K562 (cell line): Measurements from ENCODE around the gene HGS. TPM values are rescaled to one million over a fixed set of nuclear protein-coding genes. Genes with fewer than 3 reads are reported as not detected.

Experiments used
- CBFB ChIP-seq: sonication (generic); formaldehyde crosslinking; IDR thresholded peaks from 2 replicates; pipeline ENCODE4 v1.4.0; 2020; ENCODE audit warnings: mild to moderate bottlenecking, missing genetic modification reagents
- DMBX1 ChIP-seq: fragments of 250-450 bp; sonication (Bioruptor Pico); IDR thresholded peaks from 2 replicates; pipeline ENCODE4 v1.8.0; 2022; ENCODE audit warnings: inconsistent platforms, mild to moderate bottlenecking, moderate library complexity, borderline replicate concordance
- DNMT1 ChIP-seq: fragments of 450-650 bp; IDR thresholded peaks from 2 replicates; pipeline ENCODE4 v1.6.1; 2016; ENCODE audit warnings: antibody characterized with exemption, mild to moderate bottlenecking
- E2F3 ChIP-seq: fragments of 250-450 bp; sonication (Bioruptor Pico); IDR thresholded peaks from 2 replicates; pipeline ENCODE4 v1.4.0; 2020; ENCODE audit warnings: mild to moderate bottlenecking
- ILF3 ChIP-seq: fragments of 450-650 bp; IDR thresholded peaks from 2 replicates; pipeline ENCODE4 v1.6.1; 2018; ENCODE audit warnings: antibody characterized with exemption, mild to moderate bottlenecking, moderate library complexity, borderline replicate concordance
- NR2C1 ChIP-seq, 2 experiments: fragments of 450-650 bp; IDR thresholded peaks; 2 replicates each; pipeline ENCODE4 v1.6.1; 2017; ENCODE audit warnings: mild to moderate bottlenecking in 2 of 2, antibody characterized with exemption in 1 of 2, inconsistent platforms in 1 of 2, missing compliant biosample characterization in 1 of 2, missing genetic modification characterization in 1 of 2
- NR2C2 ChIP-seq, 2 experiments: fragments of 200-800 bp in 1 of 2; sonication (Bioruptor generic) in 1 of 2; sonication (generic) in 1 of 2; formaldehyde crosslinking in 1 of 2; IDR thresholded peaks; 2 replicates each; pipeline versions ENCODE4 v1.6.1 to v1.8.0; 2016 to 2022; ENCODE audit warnings: mild to moderate bottlenecking in 1 of 2, missing compliant biosample characterization in 1 of 2, missing genetic modification characterization in 1 of 2, missing genetic modification reagents in 1 of 2
- SRF ChIP-seq, 2 experiments: fragments of 250-450, 450-650 bp in 1 of 2; sonication (Bioruptor Pico) in 1 of 2; sonication (generic) in 1 of 2; formaldehyde crosslinking; IDR thresholded peaks; 2 replicates each; pipeline versions ENCODE4 v1.5.0 to v1.5.1; 2020 to 2022; ENCODE audit warnings: mild to moderate bottlenecking in 1 of 2, missing genetic modification reagents in 1 of 2
- TAF1 ChIP-seq: IDR thresholded peaks from 2 replicates; pipeline ENCODE4 v1.6.1; 2011; ENCODE audit warnings: mild to moderate bottlenecking, low read length, moderate library complexity; ENCODE audit not compliant: insufficient read depth, control insufficient read depth, severe bottlenecking; ENCODE audit errors: extremely low read depth
- TBP ChIP-seq: optimal IDR thresholded peaks from 2 replicates; pipeline ENCODE3; 2011; ENCODE audit warnings: low read depth, low read length, improper control_type of control experiment
- TEAD4 ChIP-seq, 2 experiments: sonication (generic) in 1 of 2; formaldehyde crosslinking in 1 of 2; IDR thresholded peaks; 2 replicates each; pipeline versions ENCODE4 v1.6.1 to v1.8.0; 2012 to 2022; ENCODE audit warnings: borderline replicate concordance in 1 of 2, inconsistent platforms in 1 of 2, low read length in 1 of 2, mild to moderate bottlenecking in 1 of 2, missing genetic modification reagents in 1 of 2
- ZNF12 ChIP-seq: sonication (generic); formaldehyde crosslinking; IDR thresholded peaks from 2 replicates; pipeline ENCODE4 v1.4.0; 2020; ENCODE audit warnings: mild to moderate bottlenecking, missing genetic modification reagents
- polyA plus RNA-seq, 8 experiments: library from polyadenylated mRNA; depleted of rRNA in 4 of 8; stranded (reverse) in 5 of 8; unstranded in 3 of 8; fragments of >200 nt; fragmentation: Nextera tagmentation in 2 of 8; fragmentation: Illumina TruSeq in 1 of 8; extraction: Ambion mirVana in 2 of 8; extraction: Trizol in 1 of 8; gene quantifications; 2 replicates each; pipeline versions ENCODE4 v1.2.1 to v1.2.3, GENCODE V29; 2011 to 2014; ENCODE audit warnings: inconsistent platforms in 1 of 8, missing spikeins in 1 of 8
- total RNA-seq, 7 experiments: library from RNA; depleted of rRNA in 6 of 7; stranded (reverse); fragments of >200 nt in 6 of 7; fragmentation: Illumina TruSeq in 2 of 7; extraction: Trizol in 2 of 7; gene quantifications; 2 replicates each; pipeline versions ENCODE4 v1.2.1 to v1.2.3, GENCODE V29; 2011 to 2021; ENCODE audit warnings: low replicate concordance in 1 of 7
- TF ChIP-seq, protein P1 (sequence below): conservative IDR thresholded peaks from 2 replicates; pipeline ENCODE4 v1.6.1; 2011; ENCODE audit warnings: low read depth, mild to moderate bottlenecking, low read length; ENCODE audit not compliant: control insufficient read depth
- TF ChIP-seq, protein P2 (sequence below): fragments of 200-800 bp; sonication (Bioruptor generic); IDR thresholded peaks from 2 replicates; pipeline ENCODE4 v1.6.1; 2017; ENCODE audit warnings: missing genetic modification characterization, missing compliant biosample characterization
- TF ChIP-seq, protein P3 (sequence below), 3 experiments: fragments of 200-800 bp in 1 of 3; fragments of 250-450 bp in 1 of 3; fragments of 450-650 bp in 1 of 3; sonication (Bioruptor Pico) in 1 of 3; sonication (Bioruptor generic) in 1 of 3; formaldehyde crosslinking in 1 of 3; IDR thresholded peaks; 2 replicates each; pipeline versions ENCODE4 v1.6.1 to v1.8.0; 2016 to 2022; ENCODE audit warnings: mild to moderate bottlenecking in 2 of 3, missing genetic modification characterization in 2 of 3, missing compliant biosample characterization in 1 of 3, moderate library complexity in 1 of 3
- TF ChIP-seq, protein P4 (sequence below): fragments of 250-450 bp; sonication (Bioruptor Pico); IDR thresholded peaks from 2 replicates; pipeline ENCODE4 v1.5.0; 2020; ENCODE audit warnings: mild to moderate bottlenecking

The HGS gene
- total and polyA plus RNA-seq, 9 of the 15 experiments (the other 6 are each of a cell fraction or from before 2014, with no cell fraction given), result 3.9 to 176 (median 77.1) TPM

DNA sequence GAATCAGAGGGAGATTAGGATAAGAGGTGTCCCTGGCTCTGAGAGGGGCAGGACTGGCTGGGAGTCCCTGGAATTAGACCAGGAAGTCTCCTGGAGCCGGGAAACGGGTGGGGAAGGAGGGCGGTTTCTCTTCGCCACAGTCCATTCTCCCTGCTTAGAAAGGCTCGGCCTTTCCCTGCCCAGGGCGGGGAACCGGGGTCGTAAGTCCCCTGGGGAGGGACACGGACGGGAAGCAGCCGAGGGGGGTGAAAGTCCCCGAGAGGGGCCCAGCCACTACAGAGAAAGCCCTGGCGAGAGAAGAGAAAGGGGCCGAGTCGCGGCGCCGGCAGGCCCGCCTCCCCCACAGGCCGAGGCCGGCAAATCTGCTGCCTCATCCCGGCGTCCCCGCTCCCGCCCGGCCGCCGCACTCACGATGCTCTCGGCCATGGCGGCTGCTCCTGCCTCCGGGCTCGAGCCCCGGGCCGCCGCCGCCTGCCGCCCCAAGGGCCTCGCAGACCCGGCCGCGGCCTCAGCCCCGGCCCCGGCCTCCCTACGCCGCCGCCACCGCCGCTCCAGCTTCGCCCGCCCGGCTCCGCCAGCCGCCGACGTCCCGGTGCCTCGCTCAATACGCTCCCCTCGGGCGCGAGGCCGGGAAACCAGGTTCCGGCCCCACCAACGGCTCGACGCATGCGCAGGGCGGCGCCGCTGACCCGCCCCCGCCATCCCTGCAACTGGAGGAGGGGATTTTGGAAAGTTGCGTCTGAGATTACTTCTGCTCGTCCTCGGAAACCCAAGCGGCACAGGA lies 47.1 kb upstream of the HGS start, which contains the start of the genes NPLOC4 and TSPAN10 (continued):
- TF ChIP-seq NR2C1 (IDR thresholded peaks at IDR 0.05) (no peak), NR2C1 (tag; IDR thresholded peaks at IDR 0.05) (no peak), CBFB (CRISPR knock-in tag) (no peak), SRF (CRISPR knock-in tag; IDR thresholded peaks at IDR 0.05) (0 out of 4 replicates have a peak, but pooled peaks of 1 of the 2 experiments have one; percentile 10), TAF1 (peak; percentile 98), E2F3 (CRISPR knock-in tag) (0 out of 2 replicates have a peak, but pooled peaks have one; percentile 12), TEAD4 (IDR thresholded peaks at IDR 0.05; ENCODE audit: low read length) (peak; percentile 1), TEAD4 (CRISPR knock-in tag; IDR thresholded peaks at IDR 0.05; ENCODE audit: borderline replicate concordance) (no peak), NR2C2 (CRISPR knock-in tag; IDR thresholded peaks at IDR 0.05) (no peak), NR2C2 (tag; IDR thresholded peaks at IDR 0.05) (peak; percentile 68), ZNF12 (0 out of 2 replicates have a peak, but pooled peaks have one; percentile 54), DMBX1 (0 out of 2 replicates have a peak, but pooled peaks have one; percentile 23), DNMT1 (no peak), TBP (peak; percentile 95), ILF3 (0 out of 2 replicates have a peak, but pooled peaks have one; percentile 52)
- TF ChIP-seq, protein P1, sequence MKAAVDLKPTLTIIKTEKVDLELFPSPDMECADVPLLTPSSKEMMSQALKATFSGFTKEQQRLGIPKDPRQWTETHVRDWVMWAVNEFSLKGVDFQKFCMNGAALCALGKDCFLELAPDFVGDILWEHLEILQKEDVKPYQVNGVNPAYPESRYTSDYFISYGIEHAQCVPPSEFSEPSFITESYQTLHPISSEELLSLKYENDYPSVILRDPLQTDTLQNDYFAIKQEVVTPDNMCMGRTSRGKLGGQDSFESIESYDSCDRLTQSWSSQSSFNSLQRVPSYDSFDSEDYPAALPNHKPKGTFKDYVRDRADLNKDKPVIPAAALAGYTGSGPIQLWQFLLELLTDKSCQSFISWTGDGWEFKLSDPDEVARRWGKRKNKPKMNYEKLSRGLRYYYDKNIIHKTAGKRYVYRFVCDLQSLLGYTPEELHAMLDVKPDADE, result peak; percentile 89
- TF ChIP-seq, protein P2, sequence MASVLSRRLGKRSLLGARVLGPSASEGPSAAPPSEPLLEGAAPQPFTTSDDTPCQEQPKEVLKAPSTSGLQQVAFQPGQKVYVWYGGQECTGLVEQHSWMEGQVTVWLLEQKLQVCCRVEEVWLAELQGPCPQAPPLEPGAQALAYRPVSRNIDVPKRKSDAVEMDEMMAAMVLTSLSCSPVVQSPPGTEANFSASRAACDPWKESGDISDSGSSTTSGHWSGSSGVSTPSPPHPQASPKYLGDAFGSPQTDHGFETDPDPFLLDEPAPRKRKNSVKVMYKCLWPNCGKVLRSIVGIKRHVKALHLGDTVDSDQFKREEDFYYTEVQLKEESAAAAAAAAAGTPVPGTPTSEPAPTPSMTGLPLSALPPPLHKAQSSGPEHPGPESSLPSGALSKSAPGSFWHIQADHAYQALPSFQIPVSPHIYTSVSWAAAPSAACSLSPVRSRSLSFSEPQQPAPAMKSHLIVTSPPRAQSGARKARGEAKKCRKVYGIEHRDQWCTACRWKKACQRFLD (CRISPR knock-in tag), result no peak; the same call in none of the 2 replicates
- TF ChIP-seq, protein P3, sequence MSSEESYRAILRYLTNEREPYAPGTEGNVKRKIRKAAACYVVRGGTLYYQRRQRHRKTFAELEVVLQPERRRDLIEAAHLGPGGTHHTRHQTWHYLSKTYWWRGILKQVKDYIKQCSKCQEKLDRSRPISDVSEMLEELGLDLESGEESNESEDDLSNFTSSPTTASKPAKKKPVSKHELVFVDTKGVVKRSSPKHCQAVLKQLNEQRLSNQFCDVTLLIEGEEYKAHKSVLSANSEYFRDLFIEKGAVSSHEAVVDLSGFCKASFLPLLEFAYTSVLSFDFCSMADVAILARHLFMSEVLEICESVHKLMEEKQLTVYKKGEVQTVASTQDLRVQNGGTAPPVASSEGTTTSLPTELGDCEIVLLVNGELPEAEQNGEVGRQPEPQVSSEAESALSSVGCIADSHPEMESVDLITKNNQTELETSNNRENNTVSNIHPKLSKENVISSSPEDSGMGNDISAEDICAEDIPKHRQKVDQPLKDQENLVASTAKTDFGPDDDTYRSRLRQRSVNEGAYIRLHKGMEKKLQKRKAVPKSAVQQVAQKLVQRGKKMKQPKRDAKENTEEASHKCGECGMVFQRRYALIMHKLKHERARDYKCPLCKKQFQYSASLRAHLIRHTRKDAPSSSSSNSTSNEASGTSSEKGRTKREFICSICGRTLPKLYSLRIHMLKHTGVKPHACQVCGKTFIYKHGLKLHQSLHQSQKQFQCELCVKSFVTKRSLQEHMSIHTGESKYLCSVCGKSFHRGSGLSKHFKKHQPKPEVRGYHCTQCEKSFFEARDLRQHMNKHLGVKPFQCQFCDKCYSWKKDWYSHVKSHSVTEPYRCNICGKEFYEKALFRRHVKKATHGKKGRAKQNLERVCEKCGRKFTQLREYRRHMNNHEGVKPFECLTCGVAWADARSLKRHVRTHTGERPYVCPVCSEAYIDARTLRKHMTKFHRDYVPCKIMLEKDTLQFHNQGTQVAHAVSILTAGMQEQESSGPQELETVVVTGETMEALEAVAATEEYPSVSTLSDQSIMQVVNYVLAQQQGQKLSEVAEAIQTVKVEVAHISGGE (CRISPR knock-in tag; IDR thresholded peaks at IDR 0.05), result peak; percentile 97 to 99 (median 99)
- TF ChIP-seq, protein P4, sequence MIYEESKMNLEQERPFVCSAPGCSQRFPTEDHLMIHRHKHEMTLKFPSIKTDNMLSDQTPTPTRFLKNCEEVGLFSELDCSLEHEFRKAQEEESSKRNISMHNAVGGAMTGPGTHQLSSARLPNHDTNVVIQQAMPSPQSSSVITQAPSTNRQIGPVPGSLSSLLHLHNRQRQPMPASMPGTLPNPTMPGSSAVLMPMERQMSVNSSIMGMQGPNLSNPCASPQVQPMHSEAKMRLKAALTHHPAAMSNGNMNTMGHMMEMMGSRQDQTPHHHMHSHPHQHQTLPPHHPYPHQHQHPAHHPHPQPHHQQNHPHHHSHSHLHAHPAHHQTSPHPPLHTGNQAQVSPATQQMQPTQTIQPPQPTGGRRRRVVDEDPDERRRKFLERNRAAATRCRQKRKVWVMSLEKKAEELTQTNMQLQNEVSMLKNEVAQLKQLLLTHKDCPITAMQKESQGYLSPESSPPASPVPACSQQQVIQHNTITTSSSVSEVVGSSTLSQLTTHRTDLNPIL (CRISPR knock-in tag), result no peak
